ENCODE results near the gene AKAP13.

DNA sequence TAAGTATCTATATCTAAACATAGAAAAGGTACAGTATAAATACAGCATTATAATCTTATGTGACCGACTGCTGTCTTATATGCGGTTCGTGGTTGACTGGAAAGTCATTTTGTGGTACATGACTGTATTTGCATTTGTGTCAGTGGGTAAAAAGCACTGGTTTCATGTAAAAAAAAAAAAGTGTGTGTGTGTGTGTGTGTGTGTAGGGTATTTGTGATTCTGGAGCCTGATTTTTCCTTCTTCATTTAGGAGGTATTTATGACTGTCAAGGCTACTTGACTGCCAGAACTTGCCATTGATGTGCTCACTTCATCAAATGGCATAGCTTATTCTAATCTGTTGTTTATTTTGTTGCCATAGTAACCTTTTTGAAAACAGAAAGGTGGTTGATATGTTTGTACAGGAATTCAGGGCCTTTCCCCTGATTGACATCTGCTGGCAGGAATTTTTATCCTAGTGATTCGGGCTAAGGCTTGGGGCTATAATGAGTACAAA is 63.2 kb downstream of the AKAP13 start:
- TF ChIP-seq, protein P1, sequence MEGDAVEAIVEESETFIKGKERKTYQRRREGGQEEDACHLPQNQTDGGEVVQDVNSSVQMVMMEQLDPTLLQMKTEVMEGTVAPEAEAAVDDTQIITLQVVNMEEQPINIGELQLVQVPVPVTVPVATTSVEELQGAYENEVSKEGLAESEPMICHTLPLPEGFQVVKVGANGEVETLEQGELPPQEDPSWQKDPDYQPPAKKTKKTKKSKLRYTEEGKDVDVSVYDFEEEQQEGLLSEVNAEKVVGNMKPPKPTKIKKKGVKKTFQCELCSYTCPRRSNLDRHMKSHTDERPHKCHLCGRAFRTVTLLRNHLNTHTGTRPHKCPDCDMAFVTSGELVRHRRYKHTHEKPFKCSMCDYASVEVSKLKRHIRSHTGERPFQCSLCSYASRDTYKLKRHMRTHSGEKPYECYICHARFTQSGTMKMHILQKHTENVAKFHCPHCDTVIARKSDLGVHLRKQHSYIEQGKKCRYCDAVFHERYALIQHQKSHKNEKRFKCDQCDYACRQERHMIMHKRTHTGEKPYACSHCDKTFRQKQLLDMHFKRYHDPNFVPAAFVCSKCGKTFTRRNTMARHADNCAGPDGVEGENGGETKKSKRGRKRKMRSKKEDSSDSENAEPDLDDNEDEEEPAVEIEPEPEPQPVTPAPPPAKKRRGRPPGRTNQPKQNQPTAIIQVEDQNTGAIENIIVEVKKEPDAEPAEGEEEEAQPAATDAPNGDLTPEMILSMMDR (IDR thresholded peaks at IDR 0.05): peak; percentile 17
- TF ChIP-seq EZH2phosphoT487 (IDR thresholded peaks at IDR 0.05): no peak
- no peak for TF ChIP-seq EZH2 (IDR thresholded peaks at IDR 0.05)

Data from neural progenitor cell (in vitro differentiated cells).